NB4 (cell line): ENCODE results near the gene BHLHA9.

Experiments used
- CTCF ChIP-seq: IDR thresholded peaks from one replicate; pipeline ENCODE4 v1.5.1; 2012; ENCODE audit warnings: low read depth, low read length
- MAX ChIP-seq: IDR thresholded peaks from 2 replicates; pipeline ENCODE4 v1.6.1; 2011; ENCODE audit warnings: low read depth, low read length
- MYC ChIP-seq: IDR thresholded peaks from 2 replicates; pipeline ENCODE4 v1.6.1; 2011; ENCODE audit warnings: low read depth, low read length
- POLR2A ChIP-seq: IDR thresholded peaks from 2 replicates; pipeline ENCODE4 v1.6.1; 2011; ENCODE audit warnings: mild to moderate bottlenecking; ENCODE audit not compliant: insufficient read length; ENCODE audit errors: extremely low read depth

- TF ChIP-seq CTCF, result no peak
- no peak for TF ChIP-seq MAX
- TF ChIP-seq POLR2A, result no peak
- TF ChIP-seq MYC, result no peak
Observed at GRCh38 chr17:1298606-1299005, 28.4 kb downstream of the BHLHA9 start.
